HL-60 (cell line): Measurements from ENCODE around the gene KRT71.

ENCODE experiments used
- CTCF ChIP-seq: IDR thresholded peaks from one replicate; pipeline ENCODE4 v1.5.1; 2011; ENCODE audit warnings: low read length, control low read depth, inconsistent platforms; ENCODE audit not compliant: insufficient read depth
- POLR2AphosphoS5 ChIP-seq: IDR thresholded peaks from 2 replicates; pipeline ENCODE4 v1.6.1; 2012; ENCODE audit warnings: low read depth
- SPI1 ChIP-seq: IDR thresholded peaks from 2 replicates; pipeline ENCODE4 v1.6.1; 2012; ENCODE audit warnings: low read depth, mild to moderate bottlenecking, borderline replicate concordance
- TF ChIP-seq, protein P1 (sequence below): IDR thresholded peaks from 2 replicates; pipeline ENCODE4 v1.6.1; 2012; ENCODE audit warnings: low read depth; ENCODE audit not compliant: insufficient replicate concordance

DNA sequence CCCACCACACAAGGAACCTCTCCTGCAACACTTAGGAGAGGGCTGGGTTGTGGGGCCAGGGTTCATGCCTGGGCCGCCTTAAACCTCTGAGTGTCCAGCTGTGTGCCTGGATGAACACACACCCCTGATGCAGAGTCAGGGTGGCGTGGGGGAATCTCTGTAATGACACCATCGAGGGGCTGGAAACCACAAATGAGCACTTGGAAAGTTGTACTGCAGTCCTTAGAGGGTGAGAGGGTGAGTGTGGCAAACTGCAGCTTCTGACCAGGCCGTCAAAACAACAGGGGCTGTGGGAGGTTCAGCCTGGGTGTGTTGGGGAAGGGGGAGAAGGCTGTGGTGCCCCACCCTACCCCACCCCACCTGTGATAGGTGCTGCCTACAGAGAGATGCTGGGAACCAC is 20.3 kb downstream of the KRT71 start:
- no peak for TF ChIP-seq POLR2AphosphoS5
- TF ChIP-seq CTCF = no peak
- TF ChIP-seq, protein P1, sequence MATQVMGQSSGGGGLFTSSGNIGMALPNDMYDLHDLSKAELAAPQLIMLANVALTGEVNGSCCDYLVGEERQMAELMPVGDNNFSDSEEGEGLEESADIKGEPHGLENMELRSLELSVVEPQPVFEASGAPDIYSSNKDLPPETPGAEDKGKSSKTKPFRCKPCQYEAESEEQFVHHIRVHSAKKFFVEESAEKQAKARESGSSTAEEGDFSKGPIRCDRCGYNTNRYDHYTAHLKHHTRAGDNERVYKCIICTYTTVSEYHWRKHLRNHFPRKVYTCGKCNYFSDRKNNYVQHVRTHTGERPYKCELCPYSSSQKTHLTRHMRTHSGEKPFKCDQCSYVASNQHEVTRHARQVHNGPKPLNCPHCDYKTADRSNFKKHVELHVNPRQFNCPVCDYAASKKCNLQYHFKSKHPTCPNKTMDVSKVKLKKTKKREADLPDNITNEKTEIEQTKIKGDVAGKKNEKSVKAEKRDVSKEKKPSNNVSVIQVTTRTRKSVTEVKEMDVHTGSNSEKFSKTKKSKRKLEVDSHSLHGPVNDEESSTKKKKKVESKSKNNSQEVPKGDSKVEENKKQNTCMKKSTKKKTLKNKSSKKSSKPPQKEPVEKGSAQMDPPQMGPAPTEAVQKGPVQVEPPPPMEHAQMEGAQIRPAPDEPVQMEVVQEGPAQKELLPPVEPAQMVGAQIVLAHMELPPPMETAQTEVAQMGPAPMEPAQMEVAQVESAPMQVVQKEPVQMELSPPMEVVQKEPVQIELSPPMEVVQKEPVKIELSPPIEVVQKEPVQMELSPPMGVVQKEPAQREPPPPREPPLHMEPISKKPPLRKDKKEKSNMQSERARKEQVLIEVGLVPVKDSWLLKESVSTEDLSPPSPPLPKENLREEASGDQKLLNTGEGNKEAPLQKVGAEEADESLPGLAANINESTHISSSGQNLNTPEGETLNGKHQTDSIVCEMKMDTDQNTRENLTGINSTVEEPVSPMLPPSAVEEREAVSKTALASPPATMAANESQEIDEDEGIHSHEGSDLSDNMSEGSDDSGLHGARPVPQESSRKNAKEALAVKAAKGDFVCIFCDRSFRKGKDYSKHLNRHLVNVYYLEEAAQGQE = no peak
- TF ChIP-seq SPI1 = no peak
